ENCODE measurements around the gene CELSR3.

The CELSR3 gene

DNA sequence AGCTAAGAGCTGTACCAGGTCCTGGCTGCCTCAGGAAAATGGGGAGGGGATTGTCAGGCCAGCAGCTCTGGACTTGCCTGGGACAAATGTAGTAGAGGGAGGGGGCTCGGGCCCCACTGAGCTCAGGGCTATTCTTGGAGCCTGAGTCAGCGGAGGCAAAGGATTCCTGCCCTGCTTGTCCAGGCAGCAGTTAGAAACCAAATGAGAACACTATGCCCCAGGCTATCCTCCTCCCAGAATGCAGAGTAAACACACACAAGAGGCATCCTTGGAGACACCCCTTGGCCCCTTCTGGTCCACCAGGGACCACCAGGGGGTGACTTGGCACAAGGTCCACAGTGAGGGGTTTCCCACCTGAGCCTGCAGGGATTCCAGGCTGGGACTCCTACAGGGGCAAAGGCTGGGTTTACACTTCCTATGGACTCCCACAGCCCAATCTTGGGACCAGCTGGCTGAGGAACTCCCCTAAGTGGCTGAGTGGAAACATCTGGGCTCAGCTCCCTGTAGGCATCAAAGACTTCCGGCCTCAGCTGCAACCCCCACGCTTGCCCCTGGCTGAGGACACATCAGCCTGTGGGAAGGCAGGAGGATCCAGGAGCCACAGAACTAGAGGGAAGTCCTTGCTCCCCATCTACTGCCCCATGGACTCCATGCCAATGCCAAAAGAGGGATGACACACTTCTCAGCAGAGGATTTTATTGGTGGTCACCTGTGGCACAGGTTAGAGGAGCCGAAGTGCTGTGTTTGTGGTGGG lies 64.2 kb downstream of the CELSR3 start:
- DNase-seq: no peak

- DNase-seq: no peak
Observed at GRCh38 chr3:48597408-48597800, 65.3 kb downstream of the CELSR3 start.

- DNase-seq: no peak
Observed at GRCh38 chr3:48596676-48597407, 65.8 kb downstream of the CELSR3 start.

- DNase-seq: no peak
Observed at GRCh38 chr3:48596157-48596556, 66.5 kb downstream of the CELSR3 start.

- DNase-seq: no peak
Observed at GRCh38 chr3:48595526-48596121, 67.1 kb downstream of the CELSR3 start.

GRCh38 chr3:48595075-48595525 lies 67.6 kb downstream of the CELSR3 start, which contains the start of gene COL7A1:
Gene COL7A1 (minus strand): TSS chr3:48595329. CDS start chr3:48595159, 170 bp downstream.
- no peak for DNase-seq

DNA sequence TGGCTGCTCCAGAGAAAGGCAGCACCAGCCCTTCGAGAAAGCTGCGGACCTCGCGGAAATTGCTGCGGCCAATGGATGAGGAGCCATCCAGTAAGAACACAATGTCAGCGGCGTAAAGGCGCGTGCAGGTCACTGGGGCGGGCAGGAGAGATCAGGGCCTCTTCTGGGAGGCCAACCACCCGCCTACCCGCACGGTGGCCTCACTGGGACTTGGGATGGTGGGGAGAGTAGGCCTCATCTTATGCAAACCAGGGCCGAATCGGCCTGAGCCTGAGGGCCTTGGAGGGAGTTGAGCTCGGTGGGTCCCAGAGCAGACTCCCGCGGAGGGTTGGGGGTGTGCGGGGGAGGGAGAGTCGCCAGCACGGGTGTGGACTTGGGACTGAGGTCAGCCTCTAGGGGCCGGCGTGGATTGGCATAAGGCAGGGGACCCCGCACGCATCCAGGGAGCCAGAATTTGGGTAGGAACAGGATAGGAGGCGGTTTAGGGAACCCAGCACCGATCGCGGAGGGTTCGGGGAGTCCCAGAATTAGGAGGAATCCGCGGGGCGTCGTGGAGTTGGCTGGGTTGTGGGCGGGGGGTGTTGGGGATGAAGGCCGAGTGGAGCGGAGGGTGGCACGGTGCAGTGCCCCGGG lies 68.2 kb downstream of the CELSR3 start:
- DNase-seq: no peak

- DNase-seq: no peak
Observed at GRCh38 chr3:48593337-48593736, 69.3 kb downstream of the CELSR3 start.

DNA sequence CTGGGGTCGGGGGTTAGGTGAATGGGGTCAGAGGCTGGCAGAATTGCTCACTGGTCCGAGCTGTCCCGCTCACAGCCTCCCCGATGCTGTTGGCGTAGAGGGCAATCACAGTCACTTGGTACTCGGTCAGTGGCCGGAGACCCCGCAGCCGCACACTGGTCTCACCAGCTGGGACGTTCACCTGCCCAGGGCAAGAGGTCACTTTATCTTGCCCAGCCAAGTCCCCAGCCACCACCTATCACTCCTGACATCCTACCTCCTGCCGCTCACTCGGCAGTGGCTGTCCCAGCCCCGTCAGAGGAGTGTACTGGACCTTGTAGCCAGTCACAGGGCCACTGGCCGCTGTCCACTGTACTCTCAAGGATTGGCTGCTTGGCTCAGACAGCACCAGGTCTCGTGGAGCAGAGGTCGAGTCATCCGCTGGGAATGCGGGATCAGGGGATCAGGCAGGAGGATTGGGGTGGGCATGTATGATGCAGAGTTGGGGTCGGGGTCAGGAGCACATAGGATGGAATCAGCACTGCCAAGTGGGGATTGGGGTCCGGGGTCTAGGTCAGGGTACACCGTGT lies 70.1 kb downstream of the CELSR3 start:
- DNase-seq: no peak

GRCh38 chr3:48591886-48592518 lies 70.7 kb downstream of the CELSR3 start:
- no peak for DNase-seq

- no peak for DNase-seq
Observed at GRCh38 chr3:48591436-48591835, 71.2 kb downstream of the CELSR3 start.

DNA sequence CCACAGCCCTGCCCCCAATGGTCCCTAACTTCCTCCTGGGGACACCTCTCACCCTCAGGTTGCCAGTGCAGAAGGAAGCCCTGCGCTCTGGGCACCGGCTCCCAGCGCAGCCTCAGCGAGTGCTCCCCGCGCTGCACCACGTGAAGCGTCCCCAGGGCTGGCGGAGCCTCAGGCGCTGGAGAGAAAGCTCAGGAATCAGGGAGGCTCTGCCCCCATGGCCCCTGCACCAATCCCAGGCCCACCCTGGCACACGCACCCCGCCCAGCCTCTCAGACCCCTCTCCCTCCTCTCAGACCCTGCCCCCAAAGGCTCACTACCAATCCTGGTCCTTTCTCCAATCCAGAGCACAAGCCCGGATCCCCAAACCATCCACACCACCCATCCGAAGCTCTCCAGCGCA lies 74.5 kb downstream of the CELSR3 start:
- DNase-seq: no peak

DNA sequence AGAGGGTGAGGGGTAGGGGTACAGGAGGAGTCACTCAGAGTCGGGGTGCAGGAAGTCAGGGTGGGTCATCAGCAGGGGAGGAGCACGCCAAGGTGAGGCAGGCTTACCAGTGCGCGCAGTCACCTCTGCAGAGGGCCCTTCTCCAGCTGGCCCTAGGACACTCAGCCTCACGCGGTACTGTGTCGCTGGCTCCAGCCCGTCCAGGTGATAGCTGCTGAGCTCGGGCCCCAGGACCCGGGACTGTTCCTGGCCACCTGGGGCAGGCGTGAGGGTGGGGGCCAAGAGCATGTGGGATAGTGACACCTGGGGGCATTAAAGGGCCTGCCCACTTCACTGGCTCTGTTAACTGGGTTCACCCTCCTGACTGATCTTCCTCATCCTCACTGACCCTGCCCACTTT lies 75.0 kb downstream of the CELSR3 start:
- no peak for DNase-seq
